WTC11 (cell line): ENCODE results near the gene G3BP2. TPM values are rescaled to one million over a fixed set of nuclear protein-coding genes. Genes with fewer than 3 reads are reported as not detected.

ENCODE experiments used
- ATAC-seq: fragments of 200-7000 bp; cut with Tn5 transposase; 2 replicates; pipeline ENCODE4 v1.10.0; 2021; ENCODE audit warnings: mild to moderate bottlenecking, moderate library complexity
- CTCF ChIA-PET: fragments of 300-600 bp; sonication (Branson Sonifier 250); formaldehyde crosslinking; loops from one replicate; lab custom pipeline; 2021; ENCODE audit warnings: antibody characterized with exemption; lab: Charles Lee
- POLR2A ChIA-PET: fragments of 350-600 bp; sonication (Branson Sonifier 250); formaldehyde crosslinking; loops from one replicate; lab custom pipeline; 2021; ENCODE audit warnings: antibody characterized with exemption; lab: Charles Lee
- DNase-seq: peaks from one replicate; pipeline ENCODE4 v3.0.0; 2021; ENCODE audit warnings: low spot score
- H3K27ac Mint-ChIP-seq: 2 replicates; pipeline ENCODE4 v1.8.0; 2021; ENCODE audit warnings: mixed read lengths
- H3K27me3 Mint-ChIP-seq: 2 replicates; pipeline ENCODE4 v1.8.0; 2021; ENCODE audit warnings: low read depth, mild to moderate bottlenecking, moderate library complexity, mixed read lengths
- H3K36me3 Mint-ChIP-seq: 2 replicates; pipeline ENCODE4 v1.8.0; 2021; ENCODE audit warnings: mixed read lengths
- H3K4me1 Mint-ChIP-seq: 2 replicates; pipeline ENCODE4 v1.8.0; 2022; ENCODE audit warnings: mixed read lengths
- H3K4me3 Mint-ChIP-seq: 2 replicates; pipeline ENCODE4 v1.8.0; 2021; ENCODE audit warnings: mild to moderate bottlenecking, moderate library complexity, mixed read lengths
- H3K9me3 Mint-ChIP-seq: 2 replicates; pipeline ENCODE4 v1.8.0; 2021; ENCODE audit warnings: mixed read lengths
- AR ChIP-seq: fragments of 250-450 bp; sonication (Bioruptor Pico); IDR thresholded peaks from 2 replicates; pipeline ENCODE4 v1.9.0; 2021; ENCODE audit warnings: mild to moderate bottlenecking
- ARID4B ChIP-seq: sonication (generic); formaldehyde crosslinking; IDR thresholded peaks from 2 replicates; pipeline ENCODE4 v1.8.0; 2023; ENCODE audit warnings: missing genetic modification reagents, mild to moderate bottlenecking, borderline replicate concordance
- ATF6 ChIP-seq: sonication (generic); formaldehyde crosslinking; IDR thresholded peaks from 2 replicates; pipeline ENCODE4 v1.8.1; 2023; ENCODE audit warnings: mild to moderate bottlenecking, missing genetic modification reagents
- E2F4 ChIP-seq: sonication (generic); formaldehyde crosslinking; IDR thresholded peaks from 2 replicates; pipeline ENCODE4 v1.8.1; 2022; ENCODE audit warnings: low read depth, mild to moderate bottlenecking, moderate library complexity, missing genetic modification reagents, borderline replicate concordance
- FOXP1 ChIP-seq: sonication (generic); formaldehyde crosslinking; IDR thresholded peaks from 2 replicates; pipeline ENCODE4 v1.8.0; 2022; ENCODE audit warnings: missing genetic modification reagents, mild to moderate bottlenecking, moderate library complexity, borderline replicate concordance
- GRHL2 ChIP-seq: fragments of 250-450 bp; sonication (Bioruptor Pico); IDR thresholded peaks from 2 replicates; pipeline ENCODE4 v1.8.0; 2022; ENCODE audit warnings: mild to moderate bottlenecking, moderate library complexity; ENCODE audit not compliant: insufficient replicate concordance, severe bottlenecking
- MXD4 ChIP-seq: fragments of 250-450 bp; sonication (Bioruptor Pico); IDR thresholded peaks from 2 replicates; pipeline ENCODE4 v1.8.0; 2021; ENCODE audit warnings: mild to moderate bottlenecking, moderate library complexity, borderline replicate concordance
- NR3C1 ChIP-seq: sonication (generic); formaldehyde crosslinking; conservative IDR thresholded peaks from 2 replicates; pipeline ENCODE4 v1.8.1; 2023; ENCODE audit warnings: low read depth, mild to moderate bottlenecking, missing genetic modification reagents
- TEAD1 ChIP-seq: sonication (generic); formaldehyde crosslinking; IDR thresholded peaks from 2 replicates; pipeline ENCODE4 v1.8.0; 2022; ENCODE audit warnings: mild to moderate bottlenecking, missing genetic modification reagents
- USF1 ChIP-seq: sonication (generic); formaldehyde crosslinking; IDR thresholded peaks from 2 replicates; pipeline ENCODE4 v1.8.0; 2022; ENCODE audit warnings: mild to moderate bottlenecking, missing genetic modification reagents
- USF2 ChIP-seq: sonication (generic); formaldehyde crosslinking; IDR thresholded peaks from 2 replicates; pipeline ENCODE4 v1.8.1; 2023; ENCODE audit warnings: mild to moderate bottlenecking, missing genetic modification reagents, moderate library complexity
- ZMAT4 ChIP-seq: fragments of 250-450 bp; sonication (Bioruptor Pico); IDR thresholded peaks from 2 replicates; pipeline ENCODE4 v1.9.0; 2021; ENCODE audit warnings: mild to moderate bottlenecking
- ZNF138 ChIP-seq: sonication (generic); formaldehyde crosslinking; conservative IDR thresholded peaks from 2 replicates; pipeline ENCODE4 v1.8.1; 2022; ENCODE audit warnings: mild to moderate bottlenecking, moderate library complexity, missing genetic modification reagents
- ZNF232 ChIP-seq: sonication (generic); formaldehyde crosslinking; IDR thresholded peaks from 2 replicates; pipeline ENCODE4 v1.8.0; 2022; ENCODE audit warnings: mild to moderate bottlenecking, missing genetic modification reagents
- ZNF416 ChIP-seq: fragments of 250-450 bp; sonication (Bioruptor Pico); IDR thresholded peaks from 2 replicates; pipeline ENCODE4 v1.9.0; 2021; ENCODE audit warnings: mild to moderate bottlenecking, inconsistent platforms
- ZNF425 ChIP-seq: fragments of 250-450 bp; sonication (Bioruptor Pico); conservative IDR thresholded peaks from 2 replicates; pipeline ENCODE4 v1.9.0; 2021; ENCODE audit warnings: mild to moderate bottlenecking
- ZNF532 ChIP-seq: fragments of 250-450 bp; sonication (Bioruptor Pico); IDR thresholded peaks from 2 replicates; pipeline ENCODE4 v1.9.0; 2021; ENCODE audit warnings: mild to moderate bottlenecking, borderline replicate concordance
- ZNF671 ChIP-seq: fragments of 250-450 bp; sonication (Bioruptor Pico); IDR thresholded peaks from 2 replicates; pipeline ENCODE4 v1.8.0; 2021; ENCODE audit warnings: mild to moderate bottlenecking
- total RNA-seq: library from RNA; stranded (reverse); gene quantifications from 3 replicates; pipeline ENCODE4 v1.2.3, GENCODE V29; 2021

Gene G3BP2
- total RNA-seq, 1 experiment from 2014 or later, result 284 TPM

- no peak overlapping the region for H3K27ac Mint-ChIP-seq
- DNase-seq (no peak), ATAC-seq (no peak)
- H3K27me3 Mint-ChIP-seq, result no peaks in the 10 kb centered on the region
- H3K36me3 Mint-ChIP-seq, result no peaks in the 10 kb centered on the region
- H3K4me3 Mint-ChIP-seq, result no peak overlapping the region
- ChIA-PET CTCF (no interaction called here), POLR2A (no interaction called here)
- no peaks in the 10 kb centered on the region for H3K9me3 Mint-ChIP-seq
- H3K4me1 Mint-ChIP-seq, result no peaks in the 10 kb centered on the region
- TF ChIP-seq ZNF232 (no peak), TEAD1 (CRISPR knock-in tag) (no peak), ZMAT4 (CRISPR knock-in tag) (no peak), ZNF138 (CRISPR knock-in tag) (no peak), ZNF416 (CRISPR knock-in tag) (no peak), AR (no peak), USF1 (no peak), MXD4 (CRISPR knock-in tag) (no peak), ZNF532 (CRISPR knock-in tag) (no peak), ZNF425 (no peak), NR3C1 (CRISPR knock-in tag) (no peak), ARID4B (CRISPR knock-in tag) (no peak), GRHL2 (CRISPR knock-in tag) (no peak), ATF6 (CRISPR knock-in tag) (no peak), E2F4 (CRISPR knock-in tag) (no peak), FOXP1 (no peak), ZNF671 (CRISPR knock-in tag) (no peak), USF2 (CRISPR knock-in tag) (no peak)
Observed at GRCh38 chr4:75612306-75612705, 60.9 kb downstream of the G3BP2 start.
